Activated CD4-positive, alpha-beta memory T cell treated with anti-CD3 and anti-CD28 coated beads for 36 hours (primary cell): ENCODE measurements around the gene COL9A3. TPM values are rescaled to one million over a fixed set of nuclear protein-coding genes. Genes with fewer than 3 reads are reported as not detected.

Source experiments
- CTCF ChIA-PET: fragments of 350-600 bp; sonication (Branson Sonifier 250); formaldehyde crosslinking; loops from one replicate; lab custom pipeline; 2021; ENCODE audit warnings: antibody characterized with exemption, inconsistent platforms; lab: Charles Lee
- POLR2A ChIA-PET: fragments of 350-600 bp; sonication (Branson Sonifier 250); formaldehyde crosslinking; loops from one replicate; lab custom pipeline; 2021; ENCODE audit warnings: antibody characterized with exemption; lab: Charles Lee
- DNase-seq: peaks from one replicate; pipeline ENCODE4 v3.0.0-alpha.2; 2020
- H3K27ac Mint-ChIP-seq: one replicate; pipeline ENCODE4 v1.8.0; 2021; ENCODE audit warnings: mixed read lengths
- H3K27me3 Mint-ChIP-seq: one replicate; pipeline ENCODE4 v1.8.0; 2021; ENCODE audit warnings: mixed read lengths
- H3K36me3 Mint-ChIP-seq: one replicate; pipeline ENCODE4 v1.8.0; 2021; ENCODE audit warnings: mixed read lengths
- H3K4me1 Mint-ChIP-seq: one replicate; pipeline ENCODE4 v1.8.0; 2021; ENCODE audit warnings: low read depth, mixed read lengths
- H3K4me3 Mint-ChIP-seq: one replicate; pipeline ENCODE4 v1.8.0; 2021; ENCODE audit warnings: mild to moderate bottlenecking, mixed read lengths
- H3K9me3 Mint-ChIP-seq: one replicate; pipeline ENCODE4 v1.8.0; 2021; ENCODE audit warnings: mixed read lengths
- intact Hi-C: fragments of 100-400 bp; cut with micrococcal nuclease; formaldehyde crosslinking; loops from one replicate; pipeline ENCODE4 v1.15.1; 2023
- total RNA-seq, 2 experiments: library from RNA; stranded (reverse); gene quantifications; one replicate each; pipeline ENCODE4 v1.2.3, GENCODE V29; 2021

COL9A3 gene
- total RNA-seq, 2 experiments from 2014 or later: not detected

GRCh38 chr20:62808211-62808865 is 8.5 kb upstream of the COL9A3 start:
- ChIA-PET POLR2A (interaction anchor here (1.3 kb wide), 1 partner anchor 165 kb away, joined by 3 read pairs; no protein-coding TSS in a partner anchor), CTCF (interaction anchor here (0.6 to 2.5 kb wide), 31 partner anchors 8 to 508 kb away, joined by 3 to 11 read pairs (median 3); partner anchors contain the start of genes COL9A3, GID8, MRGBP and SLCO4A1)
- H3K27me3 Mint-ChIP-seq: no peaks in the 10 kb centered on the region
- DNase-seq: peak; percentile 80
- no peaks in the 10 kb centered on the region for H3K9me3 Mint-ChIP-seq
- H3K36me3 Mint-ChIP-seq: peaks cover 19% of the 10 kb centered on the region
- peaks cover 24% of the 10 kb centered on the region for H3K4me1 Mint-ChIP-seq
- no peak overlapping the region for H3K27ac Mint-ChIP-seq
- no peak overlapping the region for H3K4me3 Mint-ChIP-seq
- intact Hi-C loops: no loop called here

DNA sequence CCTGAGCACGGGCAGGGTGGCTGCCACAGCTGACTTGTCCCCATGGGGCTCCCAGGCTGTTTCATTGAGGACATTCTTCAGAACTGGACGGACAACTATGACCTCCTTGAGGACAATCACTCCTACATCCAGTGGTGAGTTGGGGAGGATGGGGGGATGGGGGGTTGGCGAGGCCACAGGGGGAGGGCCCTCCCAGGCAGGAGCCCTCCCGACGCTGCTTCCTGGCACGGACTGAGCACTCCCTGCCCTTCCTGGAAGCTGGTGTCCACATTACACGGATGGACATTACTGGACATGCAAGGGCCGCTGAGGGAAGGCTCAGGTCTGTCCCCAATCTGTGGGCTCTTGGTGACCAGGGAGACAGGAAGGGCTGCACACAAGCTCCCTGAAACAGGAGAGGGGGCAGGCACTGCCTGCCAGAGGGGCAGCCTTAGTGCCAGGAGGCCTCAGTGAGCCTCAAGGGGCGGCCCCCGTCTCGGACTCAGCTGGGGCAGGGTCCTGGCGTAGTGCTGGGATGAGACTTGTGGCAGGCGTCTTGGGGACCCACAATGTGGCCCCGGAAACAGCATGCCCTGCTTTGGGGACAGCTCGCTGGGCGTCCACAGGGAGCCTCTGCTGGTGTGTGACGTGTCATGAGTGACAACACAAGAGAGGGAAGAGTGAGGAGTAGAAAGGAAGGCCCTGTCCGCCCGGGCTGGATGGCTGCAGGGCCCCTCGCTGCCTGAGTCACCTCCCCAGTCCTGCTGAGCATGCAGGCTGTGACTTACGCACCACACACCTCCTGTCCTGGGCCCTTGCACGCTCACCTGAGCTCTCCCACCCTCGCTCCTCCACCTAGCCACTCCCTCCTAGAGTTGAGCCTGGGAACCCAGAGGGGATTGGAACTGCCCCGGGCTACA is 7.1 kb upstream of the COL9A3 start:
- no peak overlapping the region for H3K4me3 Mint-ChIP-seq
- ChIA-PET CTCF (interaction anchor here (2.5 kb wide), 1 partner anchor 193 kb away, joined by 11 read pairs; no protein-coding TSS in a partner anchor), POLR2A (no interaction called here)
- DNase-seq: no peak
- no peaks in the 10 kb centered on the region for H3K9me3 Mint-ChIP-seq
- no peak overlapping the region for H3K27ac Mint-ChIP-seq
- intact Hi-C loops: no loop called here
- H3K36me3 Mint-ChIP-seq: peaks cover 19% of the 10 kb centered on the region
- H3K4me1 Mint-ChIP-seq: peaks cover 23% of the 10 kb centered on the region
- H3K27me3 Mint-ChIP-seq: peaks cover 3% of the 10 kb centered on the region

- ChIA-PET POLR2A (interaction anchor here (1.2 kb wide), 1 partner anchor 15 kb away, joined by 3 read pairs; the partner anchor contains the start of gene MRGBP), CTCF (no interaction called here)
- H3K27ac Mint-ChIP-seq: no peak overlapping the region
- no peak for DNase-seq
- H3K9me3 Mint-ChIP-seq: no peaks in the 10 kb centered on the region
- H3K4me1 Mint-ChIP-seq: peaks cover 24% of the 10 kb centered on the region
- H3K36me3 Mint-ChIP-seq: peaks cover 19% of the 10 kb centered on the region
- H3K4me3 Mint-ChIP-seq: no peak overlapping the region
- intact Hi-C loops: no loop called here
- H3K27me3 Mint-ChIP-seq: peaks cover 17% of the 10 kb centered on the region
Measured at GRCh38 chr20:62811320-62811719, 5.5 kb upstream of the COL9A3 start.

- no peaks in the 10 kb centered on the region for H3K9me3 Mint-ChIP-seq
- no peak overlapping the region for H3K27ac Mint-ChIP-seq
- POLR2A ChIA-PET: interaction anchor here (0.5 to 1.2 kb wide), 2 partner anchors 16 to 689 kb away, joined by 3 read pairs; partner anchors contain the start of genes LSM14B and MRGBP
- intact Hi-C loops: no loop called here
- peaks cover 19% of the 10 kb centered on the region for H3K36me3 Mint-ChIP-seq
- no peak overlapping the region for H3K4me3 Mint-ChIP-seq
- H3K27me3 Mint-ChIP-seq: peaks cover 18% of the 10 kb centered on the region
- peaks cover 22% of the 10 kb centered on the region for H3K4me1 Mint-ChIP-seq
- CTCF ChIA-PET: no interaction called here
- no peak for DNase-seq
Measured at GRCh38 chr20:62811720-62812119, 5.1 kb upstream of the COL9A3 start.

GRCh38 chr20:62812181-62812906 is 4.5 kb upstream of the COL9A3 start:
- H3K36me3 Mint-ChIP-seq: peaks cover 19% of the 10 kb centered on the region
- H3K9me3 Mint-ChIP-seq: no peaks in the 10 kb centered on the region
- peaks cover 19% of the 10 kb centered on the region for H3K4me1 Mint-ChIP-seq
- DNase-seq: no peak
- intact Hi-C loops: no loop called here
- no peak overlapping the region for H3K4me3 Mint-ChIP-seq
- POLR2A ChIA-PET: interaction anchor here (0.5 kb wide), 1 partner anchor 690 kb away, joined by 3 read pairs; the partner anchor contains the start of gene LSM14B
- peaks cover 18% of the 10 kb centered on the region for H3K27me3 Mint-ChIP-seq
- H3K27ac Mint-ChIP-seq: no peak overlapping the region
- CTCF ChIA-PET: no interaction called here

- DNase-seq: no peak
- Mint-ChIP-seq H3K9me3 (no peaks in the 10 kb centered on the region), H3K27ac (no peak overlapping the region), H3K4me1 (peaks cover 14% of the 10 kb centered on the region), H3K27me3 (peaks cover 20% of the 10 kb centered on the region), H3K4me3 (no peak overlapping the region), H3K36me3 (peaks cover 17% of the 10 kb centered on the region)
- intact Hi-C loops: no loop called here
- CTCF ChIA-PET: no interaction called here
- POLR2A ChIA-PET: no interaction called here
Measured at GRCh38 chr20:62812907-62813200, 4.0 kb upstream of the COL9A3 start.

GRCh38 chr20:62813588-62813987 is 3.3 kb upstream of the COL9A3 start:
- peaks cover 10% of the 10 kb centered on the region for H3K4me1 Mint-ChIP-seq
- H3K36me3 Mint-ChIP-seq: peaks cover 13% of the 10 kb centered on the region
- ChIA-PET POLR2A (no interaction called here), CTCF (no interaction called here)
- no peaks in the 10 kb centered on the region for H3K9me3 Mint-ChIP-seq
- H3K4me3 Mint-ChIP-seq: no peak overlapping the region
- no peak for DNase-seq
- intact Hi-C loops: no loop called here
- H3K27ac Mint-ChIP-seq: no peak overlapping the region
- H3K27me3 Mint-ChIP-seq: peaks cover 25% of the 10 kb centered on the region

GRCh38 chr20:62814060-62814708 is 2.7 kb upstream of the COL9A3 start:
- H3K4me3 Mint-ChIP-seq: no peak overlapping the region
- ChIA-PET CTCF (interaction anchor here (1.6 kb wide), 1 partner anchor 432 kb away, joined by 4 read pairs; no protein-coding TSS in a partner anchor), POLR2A (no interaction called here)

GRCh38 chr20:62814709-62815065 is 2.2 kb upstream of the COL9A3 start:
- Mint-ChIP-seq H3K4me1 (peaks cover 10% of the 10 kb centered on the region), H3K27ac (no peak overlapping the region), H3K4me3 (no peak overlapping the region), H3K27me3 (peaks cover 25% of the 10 kb centered on the region), H3K36me3 (peaks cover 6% of the 10 kb centered on the region), H3K9me3 (no peaks in the 10 kb centered on the region)
- intact Hi-C loops: no loop called here
- ChIA-PET POLR2A (interaction anchor here (1.3 kb wide), 1 partner anchor 20 kb away, joined by 4 read pairs; no protein-coding TSS in a partner anchor), CTCF (interaction anchor here (1.6 kb wide), 1 partner anchor 432 kb away, joined by 4 read pairs; no protein-coding TSS in a partner anchor)
- no peak for DNase-seq

More at GRCh38 chr20:62814060-62814708, 2.7 kb upstream of the COL9A3 start:
- intact Hi-C loops: no loop called here
- Mint-ChIP-seq H3K36me3 (peaks cover 11% of the 10 kb centered on the region), H3K4me1 (peaks cover 10% of the 10 kb centered on the region), H3K27me3 (peaks cover 25% of the 10 kb centered on the region), H3K9me3 (no peaks in the 10 kb centered on the region), H3K27ac (no peak overlapping the region)
- DNase-seq: no peak

DNA sequence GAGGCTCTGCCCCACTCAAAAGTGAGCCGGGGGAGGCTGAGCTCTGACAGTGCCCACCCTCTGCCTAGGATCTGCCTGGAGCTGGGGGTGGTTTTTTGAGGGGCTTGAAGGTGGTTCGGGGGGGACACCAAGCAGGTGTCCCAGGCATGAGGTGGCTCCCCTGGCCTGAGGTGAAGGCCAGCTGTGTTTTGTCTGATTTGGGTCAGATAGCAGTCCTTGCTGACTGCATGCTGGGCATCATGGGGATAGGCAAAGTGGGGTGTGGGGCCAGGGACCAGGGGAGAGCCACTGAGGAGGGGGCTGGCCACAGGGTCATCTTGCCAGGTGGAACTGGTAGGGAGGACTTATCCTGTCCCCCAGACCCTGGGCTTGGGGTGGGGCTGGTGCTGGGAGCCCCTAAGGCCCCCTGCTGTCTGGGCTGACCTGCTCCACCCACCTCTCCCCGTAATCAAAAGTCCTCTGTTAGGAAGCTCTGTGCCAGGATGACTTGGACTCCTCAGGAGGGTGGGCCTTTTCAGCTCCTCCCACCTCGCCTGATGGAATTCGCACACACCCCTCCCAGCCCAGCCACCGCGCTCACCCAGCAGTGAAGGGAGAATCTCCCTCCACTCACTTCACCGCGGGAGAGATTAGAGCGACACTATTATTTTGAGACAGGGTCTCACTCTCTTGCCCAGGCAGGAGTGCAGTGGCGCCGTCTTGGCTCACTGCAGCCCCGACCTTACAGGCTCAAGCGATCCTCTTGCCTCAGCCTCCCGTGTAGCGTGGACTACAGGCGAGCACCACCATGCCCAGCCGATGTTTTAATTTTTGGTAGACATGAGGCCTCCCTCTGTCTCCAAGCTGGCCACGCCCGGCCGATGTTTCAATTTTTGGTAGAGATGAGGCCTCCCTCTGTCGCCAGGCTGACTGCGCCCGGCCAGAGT is 1.5 kb upstream of the COL9A3 start:
- intact Hi-C loops: no loop called here
- Mint-ChIP-seq H3K9me3 (no peaks in the 10 kb centered on the region), H3K4me1 (peaks cover 10% of the 10 kb centered on the region), H3K4me3 (no peak overlapping the region), H3K27me3 (peaks cover 28% of the 10 kb centered on the region), H3K36me3 (peaks cover 4% of the 10 kb centered on the region), H3K27ac (no peak overlapping the region)
- no peak for DNase-seq
- CTCF ChIA-PET: interaction anchor here (1.6 to 2.4 kb wide), 2 partner anchors 7 to 433 kb away, joined by 4 to 9 read pairs; no protein-coding TSS in a partner anchor
- POLR2A ChIA-PET: interaction anchor here (1.0 to 1.3 kb wide), 2 partner anchors 21 to 104 kb away, joined by 3 to 4 read pairs; no protein-coding TSS in a partner anchor
